HUDEP-2 (cell line): ENCODE results near the gene GDE1.

Experiments
- DNase-seq, 76 experiments: peaks; one replicate each; lab custom pipeline; 2025; ENCODE audit not compliant: unreplicated experiment in 76 of 76; lab: John Stamatoyannopoulos, UW

Gene GDE1

GRCh38 chr16:19524616-19525384 lies 2.9 kb upstream of the GDE1 start:
- peak in 6 of 76 experiments; percentile 11 to 18 (median 16) for DNase-seq

- DNase-seq, result peak in 1 of 76 experiments; percentile 7
Measured at GRCh38 chr16:19524356-19524615, 2.4 kb upstream of the GDE1 start.

GRCh38 chr16:19523559-19524355 lies 1.9 kb upstream of the GDE1 start, which contains the start of gene CCP110:
Gene CCP110 (plus strand): TSS chr16:19523942. CDS start chr16:19527882, 3,940 bp downstream.
- peak in 73 of 76 experiments; percentile 38 to 96 (median 91) for DNase-seq

GRCh38 chr16:19523184-19523558 lies 1.3 kb upstream of the GDE1 start:
- no peak for DNase-seq

- no peak for DNase-seq
Measured at GRCh38 chr16:19522760-19523159, 862 bp upstream of the GDE1 start.

- DNase-seq, result no peak
Measured at GRCh38 chr16:19522397-19522732, 467 bp upstream of the GDE1 start.

GRCh38 chr16:19520861-19521331 lies 1.0 kb downstream of the GDE1 start:
- DNase-seq, result peak in 72 of 76 experiments; percentile 36 to 88 (median 70)

- no peak for DNase-seq
Measured at GRCh38 chr16:19518388-19518787, 3.5 kb downstream of the GDE1 start.

GRCh38 chr16:19517424-19518089 lies 4.3 kb downstream of the GDE1 start:
- peak in 64 of 76 experiments; percentile 8 to 89 (median 64) for DNase-seq

- DNase-seq, result no peak
Measured at GRCh38 chr16:19515757-19516156, 6.1 kb downstream of the GDE1 start.

- DNase-seq, result peak in 2 of 76 experiments; percentile 7 to 24
Measured at GRCh38 chr16:19513377-19514053, 8.4 kb downstream of the GDE1 start.

GRCh38 chr16:19512297-19512696 lies 9.6 kb downstream of the GDE1 start:
- DNase-seq, result no peak

GRCh38 chr16:19507867-19508266 lies 14.0 kb downstream of the GDE1 start:
- no peak for DNase-seq

- DNase-seq, result no peak
Measured at GRCh38 chr16:19506965-19507364, 14.9 kb downstream of the GDE1 start.

- DNase-seq, result peak in 2 of 76 experiments; percentile 19 to 20
Measured at GRCh38 chr16:19505600-19506303, 16.1 kb downstream of the GDE1 start.

- DNase-seq, result no peak
Measured at GRCh38 chr16:19503461-19504075, 18.3 kb downstream of the GDE1 start.

GRCh38 chr16:19502395-19503131 lies 19.3 kb downstream of the GDE1 start:
- DNase-seq, result peak in 65 of 76 experiments; percentile 13 to 79 (median 57)

- DNase-seq, result no peak
Measured at GRCh38 chr16:19499481-19499880, 22.4 kb downstream of the GDE1 start.

- DNase-seq, result no peak
Measured at GRCh38 chr16:19499006-19499405, 22.9 kb downstream of the GDE1 start.
